Ovary (tissue), 9 donors: ENCODE results near the gene SRP68. TPM values are rescaled to one million over a fixed set of nuclear protein-coding genes. Genes with fewer than 3 reads are reported as not detected.

Experiments
- DNase-seq, 5 donors: peaks; one replicate each; pipeline ENCODE4 v3.0.0-alpha.2; 2019 to 2020
- H3K27ac ChIP-seq, 2 donors: fragments of 200-600 bp; one replicate each; pipeline versions ENCODE4 v1.5.1 to v1.8.0; 2019 to 2022
- H3K27me3 ChIP-seq: fragments of 200-600 bp; one replicate; pipeline ENCODE4 v1.8.0; 2022
- H3K36me3 ChIP-seq: fragments of 200-600 bp; sonication (generic); one replicate; pipeline ENCODE4 v1.5.1; 2019
- H3K4me1 ChIP-seq: one replicate; pipeline ENCODE4 v1.8.1; 2013; ENCODE audit warnings: mild to moderate bottlenecking, moderate library complexity; ENCODE audit not compliant: insufficient read depth
- H3K4me3 ChIP-seq: fragments of 200-600 bp; sonication (generic); one replicate; pipeline ENCODE4 v1.5.1; 2017
- H3K9me3 ChIP-seq, 2 donors: fragments of 200-600 bp in 1 of 2; sonication (generic) in 1 of 2; one replicate each; pipeline versions ENCODE4 v1.5.1 to v1.8.1; 2013 to 2019; ENCODE audit warnings: mild to moderate bottlenecking in 1 of 2, moderate library complexity in 1 of 2
- CTCF ChIP-seq, 3 donors: fragments of 450-650 bp in 2 of 3; fragments of 200-600 bp in 1 of 3; IDR thresholded peaks; one replicate each; pipeline versions ENCODE4 v1.5.1 to v1.8.0; 2016 to 2022; ENCODE audit warnings: antibody characterized with exemption in 3 of 3, mild to moderate bottlenecking in 1 of 3
- EP300 ChIP-seq: sonication (generic); formaldehyde crosslinking; IDR thresholded peaks from one replicate; pipeline ENCODE4 v1.6.1; 2017; ENCODE audit warnings: antibody characterized with exemption
- POLR2A ChIP-seq: fragments of 450-650 bp; IDR thresholded peaks from one replicate; pipeline ENCODE4 v1.6.1; 2017; ENCODE audit warnings: antibody characterized with exemption, mild to moderate bottlenecking, moderate library complexity
- WGBS, 3 donors: extraction: QIAGEN DNeasy Blood & Tissue Kit in 1 of 3; methylation state at CpG; one replicate each; pipeline versions ENCODE4 v1.1.5 to v1.1.7; 2013 to 2017; 5-methylcytosine and 5-hydroxymethylcytosine counted together
- intact Hi-C, 4 donors: fragments of 100-400 bp; cut with DNase I; formaldehyde crosslinking; loops; one replicate each; pipeline versions ENCODE4 v1.11.0 to v1.15.1; 2022 to 2023
- polyA plus RNA-seq, 2 donors: library from polyadenylated mRNA; stranded (reverse); fragments of 200-250 nt in 1 of 2; fragments of 350-450 nt in 1 of 2; fragmentation: Illumina TruSeq in 1 of 2; extraction: RNeasy Lipid Tissue Mini Kit (QIAGEN cat#74804) in 1 of 2; gene quantifications; one replicate each; pipeline ENCODE4 v1.2.3, GENCODE V29; 2013 to 2014
- total RNA-seq, 7 donors: library from RNA; depleted of rRNA in 2 of 7; stranded (reverse); fragments of >200 nt in 2 of 7; fragmentation: NEBNext Ultra II Directional in 3 of 7; extraction: Animal tissue kit (Norgen Biotek cat#: 25700) in 3 of 7; gene quantifications; one replicate each; pipeline versions ENCODE4 v1.1.0 to v1.2.4, GENCODE V29; 2016 to 2023
- donor health status: DM: no; HTN: no; CAD: no; lungs with moderate emphysema.
- donor health status: DM: no; HTN: no; CAD: no.
- donor health status: Bipolar disorder and iron deficiency.
- donor health status: DM: yes; HTN: yes; CAD: no.
- donor health status: DM: no; HTN: no; CAD: no.
- donor health status: DM: yes; HTN: yes; CAD: no.

The SRP68 gene
- total and polyA plus RNA-seq, 9 donors: 33.0 to 101 (median 70.9) TPM

DNA sequence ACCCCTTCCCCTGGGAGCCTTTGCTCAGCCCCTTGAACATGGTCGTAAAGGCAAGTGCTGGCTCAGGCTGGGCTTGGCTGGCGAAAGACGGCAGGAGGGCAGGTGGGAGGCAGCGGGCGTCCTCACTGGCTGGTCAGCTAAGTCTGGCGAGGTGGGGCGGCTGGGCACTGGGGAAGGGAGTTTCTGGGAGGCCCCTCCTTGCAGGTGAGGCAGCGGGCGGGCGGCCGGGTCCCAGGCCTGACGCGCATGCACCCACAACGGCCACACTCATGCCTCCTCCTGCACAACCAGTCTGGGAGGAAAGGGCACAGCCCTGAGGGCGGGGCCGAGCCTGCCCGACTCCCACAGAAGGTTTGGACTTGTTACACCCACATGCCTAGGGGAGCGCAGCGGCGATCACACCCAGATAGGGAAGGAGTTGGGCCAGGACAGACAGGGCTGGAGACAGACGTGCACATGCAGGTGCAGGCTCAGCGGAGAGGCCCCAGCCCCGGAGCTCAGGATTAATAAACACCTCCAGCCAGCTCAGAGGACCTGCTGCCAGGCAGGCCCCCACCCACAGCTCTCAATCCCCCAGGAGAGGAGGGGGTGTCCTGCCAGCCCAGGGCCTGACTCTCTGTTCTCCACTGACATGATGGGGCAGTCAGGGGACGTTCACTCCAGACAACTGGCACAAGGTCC lies 45.0 kb downstream of the SRP68 start, which contains the start of gene EVPL:
EVPL (minus strand) TSS at position 148 of the 681 bp plus-strand sequence; CDS start at position 40, 108 bp downstream.
- H3K4me1 ChIP-seq: no peaks in the 10 kb centered on the region
- H3K27ac ChIP-seq: no peak within 1 kb of the TSS
- 83 to 86% (median 83%) methylated on average over 21 to 24 of the region's 24 CpGs for WGBS, 3 donors
- no peaks in the 10 kb centered on the region for H3K27me3 ChIP-seq
- intact Hi-C loops: no loop called here
- H3K9me3 ChIP-seq: no peaks in the 10 kb centered on the region
- H3K4me3 ChIP-seq: peak within 1 kb of the TSS; percentile 18
- TF ChIP-seq CTCF (IDR thresholded peaks at IDR 0.05) (no peak), POLR2A (no peak), EP300 (no peak)
- no peaks in the 10 kb centered on the region for H3K36me3 ChIP-seq
- no peak for DNase-seq

DNA sequence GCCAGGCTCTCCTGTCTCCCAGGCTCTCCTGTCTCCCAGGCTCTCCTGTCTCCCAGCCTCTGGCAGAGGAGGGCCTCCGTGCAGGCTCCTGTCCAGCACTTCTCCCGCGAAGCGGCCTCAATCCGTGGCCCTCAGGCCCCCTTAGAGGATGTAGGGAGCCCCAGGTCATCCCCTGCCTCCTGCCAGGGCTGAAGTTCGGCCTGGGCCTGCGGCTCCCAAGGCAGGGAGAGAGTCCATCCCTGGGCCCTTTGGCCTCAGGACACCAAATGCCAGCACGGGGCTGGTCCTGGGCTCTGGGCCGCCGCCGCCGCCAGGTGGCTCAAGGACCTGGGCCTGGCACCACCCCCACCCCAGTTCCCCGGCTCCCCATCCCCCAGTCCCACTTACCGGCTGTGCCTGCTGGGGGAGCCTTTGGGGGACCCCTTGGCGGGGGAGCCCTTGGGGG lies 45.6 kb downstream of the SRP68 start:
- H3K36me3 ChIP-seq: no peaks in the 10 kb centered on the region
- no peaks in the 10 kb centered on the region for H3K4me1 ChIP-seq

DNA sequence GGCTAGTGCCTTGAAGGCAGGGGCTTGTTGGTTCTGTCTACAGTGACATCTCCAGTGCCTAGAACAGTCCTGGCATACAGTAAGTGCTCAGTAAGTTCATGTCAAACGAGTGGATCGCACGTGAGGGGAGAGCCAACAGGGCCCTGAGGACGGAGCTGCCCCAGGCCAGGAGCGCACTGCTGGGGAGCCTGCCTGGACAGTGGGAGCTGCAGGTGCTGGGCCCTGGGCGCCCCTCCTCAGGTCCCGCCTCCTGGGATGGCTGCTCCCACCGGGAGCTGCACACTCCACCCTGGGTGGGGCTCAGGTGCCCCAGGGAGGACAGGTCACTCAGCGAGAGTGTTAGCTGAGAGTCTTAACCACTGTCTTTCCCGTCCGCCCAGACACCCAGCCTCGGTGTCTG lies 47.0 kb downstream of the SRP68 start:
- intact Hi-C loops: no loop called here
- no peak overlapping the region for H3K27ac ChIP-seq
- TF ChIP-seq POLR2A: no peak
- no peak for TF ChIP-seq CTCF (IDR thresholded peaks at IDR 0.05)
- no peak for TF ChIP-seq EP300
- no peaks in the 10 kb centered on the region for H3K4me1 ChIP-seq
- 86 to 87% (median 86%) methylated on average over 12 of the region's 12 CpGs for WGBS, 3 donors
- no peak for DNase-seq
- H3K36me3 ChIP-seq: no peaks in the 10 kb centered on the region
- no peak overlapping the region for H3K4me3 ChIP-seq
- no peaks in the 10 kb centered on the region for H3K27me3 ChIP-seq
- no peaks in the 10 kb centered on the region for H3K9me3 ChIP-seq

More for the DNA sequence above, 45.6 kb downstream of the SRP68 start:
- Histone ChIP-seq H3K27ac (no peak overlapping the region), H3K9me3 (no peaks in the 10 kb centered on the region), H3K4me3 (no peak overlapping the region), H3K27me3 (no peaks in the 10 kb centered on the region)
- intact Hi-C loops: no loop called here
- TF ChIP-seq EP300: no peak
- TF ChIP-seq POLR2A: no peak
- TF ChIP-seq CTCF (IDR thresholded peaks at IDR 0.05): no peak
- 66 to 71% (median 67%) methylated on average over 10 to 15 of the region's 15 CpGs for WGBS, 3 donors
- DNase-seq: no peak

- no peak for DNase-seq
- WGBS, 3 donors: 79 to 94% (median 84%) methylated on average over 7 to 9 of the region's 9 CpGs
- intact Hi-C loops: no loop called here
- Histone ChIP-seq H3K27me3 (no peaks in the 10 kb centered on the region), H3K4me3 (no peak overlapping the region), H3K27ac (no peak overlapping the region), H3K36me3 (no peaks in the 10 kb centered on the region), H3K9me3 (no peaks in the 10 kb centered on the region), H3K4me1 (no peaks in the 10 kb centered on the region)
- TF ChIP-seq POLR2A (no peak), EP300 (no peak), CTCF (IDR thresholded peaks at IDR 0.05) (no peak)
These were observed 48.0 kb downstream of the SRP68 start for GRCh38 chr17:76024353-76024752.
